Measurements from ENCODE around the gene RGS10.

GRCh38 chr10:119523895-119524719, 18.4 kb downstream of the RGS10 start:
- TF ChIP-seq, protein P1, sequence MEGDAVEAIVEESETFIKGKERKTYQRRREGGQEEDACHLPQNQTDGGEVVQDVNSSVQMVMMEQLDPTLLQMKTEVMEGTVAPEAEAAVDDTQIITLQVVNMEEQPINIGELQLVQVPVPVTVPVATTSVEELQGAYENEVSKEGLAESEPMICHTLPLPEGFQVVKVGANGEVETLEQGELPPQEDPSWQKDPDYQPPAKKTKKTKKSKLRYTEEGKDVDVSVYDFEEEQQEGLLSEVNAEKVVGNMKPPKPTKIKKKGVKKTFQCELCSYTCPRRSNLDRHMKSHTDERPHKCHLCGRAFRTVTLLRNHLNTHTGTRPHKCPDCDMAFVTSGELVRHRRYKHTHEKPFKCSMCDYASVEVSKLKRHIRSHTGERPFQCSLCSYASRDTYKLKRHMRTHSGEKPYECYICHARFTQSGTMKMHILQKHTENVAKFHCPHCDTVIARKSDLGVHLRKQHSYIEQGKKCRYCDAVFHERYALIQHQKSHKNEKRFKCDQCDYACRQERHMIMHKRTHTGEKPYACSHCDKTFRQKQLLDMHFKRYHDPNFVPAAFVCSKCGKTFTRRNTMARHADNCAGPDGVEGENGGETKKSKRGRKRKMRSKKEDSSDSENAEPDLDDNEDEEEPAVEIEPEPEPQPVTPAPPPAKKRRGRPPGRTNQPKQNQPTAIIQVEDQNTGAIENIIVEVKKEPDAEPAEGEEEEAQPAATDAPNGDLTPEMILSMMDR (conservative IDR thresholded peaks at IDR 0.05; ENCODE audit: low read length) = no peak
- no peak for TF ChIP-seq EZH2phosphoT487 (IDR thresholded peaks at IDR 0.05; ENCODE audit: borderline replicate concordance)
